ENCODE results near the gene TBC1D30.
"Not testable (repeated sequence)": the region's sequence is repeated elsewhere in the genome, so short reads cannot be mapped to it uniquely, and the experiment has no call there.

TBC1D30 gene, protein sequence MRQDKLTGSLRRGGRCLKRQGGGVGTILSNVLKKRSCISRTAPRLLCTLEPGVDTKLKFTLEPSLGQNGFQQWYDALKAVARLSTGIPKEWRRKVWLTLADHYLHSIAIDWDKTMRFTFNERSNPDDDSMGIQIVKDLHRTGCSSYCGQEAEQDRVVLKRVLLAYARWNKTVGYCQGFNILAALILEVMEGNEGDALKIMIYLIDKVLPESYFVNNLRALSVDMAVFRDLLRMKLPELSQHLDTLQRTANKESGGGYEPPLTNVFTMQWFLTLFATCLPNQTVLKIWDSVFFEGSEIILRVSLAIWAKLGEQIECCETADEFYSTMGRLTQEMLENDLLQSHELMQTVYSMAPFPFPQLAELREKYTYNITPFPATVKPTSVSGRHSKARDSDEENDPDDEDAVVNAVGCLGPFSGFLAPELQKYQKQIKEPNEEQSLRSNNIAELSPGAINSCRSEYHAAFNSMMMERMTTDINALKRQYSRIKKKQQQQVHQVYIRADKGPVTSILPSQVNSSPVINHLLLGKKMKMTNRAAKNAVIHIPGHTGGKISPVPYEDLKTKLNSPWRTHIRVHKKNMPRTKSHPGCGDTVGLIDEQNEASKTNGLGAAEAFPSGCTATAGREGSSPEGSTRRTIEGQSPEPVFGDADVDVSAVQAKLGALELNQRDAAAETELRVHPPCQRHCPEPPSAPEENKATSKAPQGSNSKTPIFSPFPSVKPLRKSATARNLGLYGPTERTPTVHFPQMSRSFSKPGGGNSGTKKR

DNA sequence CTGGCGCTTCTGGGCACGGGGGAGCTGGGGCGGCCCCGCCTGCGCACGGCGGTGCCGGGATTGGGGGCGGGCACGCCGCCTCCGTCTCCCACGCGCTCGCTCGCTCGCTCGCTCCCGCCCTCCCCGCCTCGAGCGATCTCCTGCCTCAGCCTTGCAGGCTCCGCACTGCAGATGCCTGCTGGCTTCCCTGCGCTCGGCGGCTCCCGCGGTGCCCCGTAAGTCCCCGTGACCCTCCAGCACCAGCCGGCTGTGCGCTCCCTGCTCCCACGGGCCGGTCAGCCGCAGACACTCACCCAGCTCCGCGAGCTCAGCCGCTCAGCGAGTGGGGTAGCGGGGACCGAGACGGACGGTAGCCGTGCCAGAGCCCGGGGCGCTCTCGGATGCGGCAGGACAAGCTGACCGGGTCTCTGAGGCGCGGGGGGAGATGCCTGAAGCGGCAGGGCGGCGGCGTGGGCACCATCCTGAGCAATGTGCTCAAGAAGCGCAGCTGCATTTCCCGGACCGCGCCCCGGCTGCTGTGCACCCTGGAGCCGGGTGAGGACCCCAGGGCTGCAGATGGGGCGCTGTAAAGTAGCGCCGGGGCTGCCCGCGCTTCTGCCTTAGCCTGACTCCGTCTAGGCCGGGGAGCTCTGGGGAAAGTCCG is at the start of gene TBC1D30:
TBC1D30 (plus strand) TSS at position 148 of the 643 bp plus-strand sequence; CDS start at position 381, 233 bp downstream.
- peak within 1 kb of the TSS; percentile 28; the same call in 1 of the 2 replicates for H3K27ac ChIP-seq (ENCODE audit: low read depth, low read length)
- no peaks in the 10 kb centered on the region for H4K20me1 ChIP-seq (ENCODE audit: low read depth, low read length)
- H3K9me2 ChIP-seq (replicated peaks; ENCODE audit: insufficient read depth, low read length): no peaks in the 10 kb centered on the region
- peak within 1 kb of the TSS; percentile 66 for H3K9ac ChIP-seq (ENCODE audit: low read length)
- H3K79me2 ChIP-seq (ENCODE audit: insufficient read depth, low read length): no peaks in the 10 kb centered on the region; the same call in 1 of the 2 replicates
- peak within 1 kb of the TSS; percentile 75 for H3K4me2 ChIP-seq (ENCODE audit: low read depth, low read length, poor library complexity, severe bottlenecking)
- no peak for TF ChIP-seq EZH2phosphoT487 (conservative IDR thresholded peaks at IDR 0.05; ENCODE audit: low read length)
- TF ChIP-seq, protein P1, sequence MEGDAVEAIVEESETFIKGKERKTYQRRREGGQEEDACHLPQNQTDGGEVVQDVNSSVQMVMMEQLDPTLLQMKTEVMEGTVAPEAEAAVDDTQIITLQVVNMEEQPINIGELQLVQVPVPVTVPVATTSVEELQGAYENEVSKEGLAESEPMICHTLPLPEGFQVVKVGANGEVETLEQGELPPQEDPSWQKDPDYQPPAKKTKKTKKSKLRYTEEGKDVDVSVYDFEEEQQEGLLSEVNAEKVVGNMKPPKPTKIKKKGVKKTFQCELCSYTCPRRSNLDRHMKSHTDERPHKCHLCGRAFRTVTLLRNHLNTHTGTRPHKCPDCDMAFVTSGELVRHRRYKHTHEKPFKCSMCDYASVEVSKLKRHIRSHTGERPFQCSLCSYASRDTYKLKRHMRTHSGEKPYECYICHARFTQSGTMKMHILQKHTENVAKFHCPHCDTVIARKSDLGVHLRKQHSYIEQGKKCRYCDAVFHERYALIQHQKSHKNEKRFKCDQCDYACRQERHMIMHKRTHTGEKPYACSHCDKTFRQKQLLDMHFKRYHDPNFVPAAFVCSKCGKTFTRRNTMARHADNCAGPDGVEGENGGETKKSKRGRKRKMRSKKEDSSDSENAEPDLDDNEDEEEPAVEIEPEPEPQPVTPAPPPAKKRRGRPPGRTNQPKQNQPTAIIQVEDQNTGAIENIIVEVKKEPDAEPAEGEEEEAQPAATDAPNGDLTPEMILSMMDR (IDR thresholded peaks at IDR 0.05; ENCODE audit: insufficient read depth, low read length, poor library complexity, severe bottlenecking): no peak
- no peaks in the 10 kb centered on the region for H3K9me3 ChIP-seq (ENCODE audit: insufficient read depth, low read length)
- H3K27me3 ChIP-seq (ENCODE audit: low read length): no peaks in the 10 kb centered on the region
- 0 out of 2 replicates have a peak, but pooled peaks cover under 1% of the 10 kb centered on the region for H3K36me3 ChIP-seq (ENCODE audit: low read length)
- H3K4me3 ChIP-seq (ENCODE audit: insufficient read depth, low read length, poor library complexity, severe bottlenecking): peak within 1 kb of the TSS; percentile 70
- H3F3A ChIP-seq (ENCODE audit: insufficient read depth): no peaks in the 10 kb centered on the region
- H2AFZ ChIP-seq (ENCODE audit: low read depth, low read length, severe bottlenecking): peak within 1 kb of the TSS; percentile 86

DNA sequence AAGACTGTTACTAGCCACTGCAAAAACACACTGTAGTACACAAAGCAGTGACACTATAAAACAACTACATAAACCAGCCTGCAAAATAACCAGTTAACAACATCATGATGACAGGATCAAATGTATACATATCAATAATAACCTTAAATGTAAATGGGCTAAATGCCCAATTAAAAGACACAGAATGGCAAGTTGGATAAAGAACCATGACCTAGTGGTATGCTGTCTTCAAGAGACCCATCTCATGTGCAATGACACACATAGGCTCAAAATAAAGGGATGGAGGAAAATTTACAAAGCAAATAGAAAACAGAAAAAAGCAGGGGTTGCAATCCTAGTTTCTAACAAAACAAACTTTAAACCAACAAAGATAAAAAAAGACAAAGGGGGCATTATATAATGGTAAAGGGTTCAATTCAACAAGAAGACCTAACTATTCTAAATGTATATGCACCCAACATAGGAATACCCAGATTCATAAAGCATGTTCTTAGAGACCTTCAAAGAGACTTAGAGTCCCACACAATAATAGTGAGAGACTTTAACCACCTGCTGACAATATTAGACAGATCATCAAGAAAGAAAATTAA is 49.2 kb upstream of the TBC1D30 start:
- not testable (repeated sequence) for H3F3A ChIP-seq (ENCODE audit: insufficient read depth); H3K79me2 ChIP-seq (ENCODE audit: insufficient read depth, low read length); H2AFZ ChIP-seq (ENCODE audit: low read depth, low read length, severe bottlenecking); H3K9me3 ChIP-seq (ENCODE audit: insufficient read depth, low read length); H3K36me3 ChIP-seq (ENCODE audit: low read length); H3K27ac ChIP-seq (ENCODE audit: low read depth, low read length); H3K27me3 ChIP-seq (ENCODE audit: low read length); H3K4me3 ChIP-seq (ENCODE audit: insufficient read depth, low read length, poor library complexity, severe bottlenecking); H3K9me2 ChIP-seq (replicated peaks; ENCODE audit: insufficient read depth, low read length); H4K20me1 ChIP-seq (ENCODE audit: low read depth, low read length); H3K4me2 ChIP-seq (ENCODE audit: low read depth, low read length, poor library complexity, severe bottlenecking); H3K9ac ChIP-seq (ENCODE audit: low read length)

DNA sequence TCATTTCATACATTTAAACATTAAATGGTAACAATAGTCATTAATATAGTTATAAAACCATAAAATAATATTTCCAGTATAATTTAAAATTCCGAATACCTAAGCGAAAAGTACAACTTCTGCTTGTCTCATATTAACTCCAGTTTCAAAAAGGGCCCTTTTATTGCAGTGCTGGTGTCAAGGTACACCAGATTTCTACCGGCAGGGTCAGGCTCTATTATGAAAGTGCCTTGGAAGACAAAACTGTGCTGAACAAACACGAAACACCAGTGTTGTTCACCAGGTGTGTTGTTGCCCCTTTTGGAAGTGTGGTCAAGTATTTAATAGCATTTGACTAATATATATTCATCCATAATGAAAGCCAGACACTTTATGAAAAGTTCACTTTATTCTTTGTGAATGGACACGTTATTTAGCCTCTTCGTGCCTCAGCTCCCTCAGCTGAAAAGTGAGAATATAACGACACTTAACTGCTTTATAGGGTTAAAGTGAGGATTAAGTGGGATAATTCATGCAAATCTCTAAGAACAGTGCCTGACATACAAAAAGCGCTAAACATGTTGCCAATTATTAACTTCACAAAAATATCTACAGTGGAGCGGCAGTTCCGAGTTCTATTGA is 45.0 kb upstream of the TBC1D30 start:
- Histone ChIP-seq H3K9ac (ENCODE audit: low read length) (no peak overlapping the region), H3K79me2 (ENCODE audit: insufficient read depth, low read length) (no peaks in the 10 kb centered on the region), H3K9me2 (replicated peaks; ENCODE audit: insufficient read depth, low read length) (no peaks in the 10 kb centered on the region), H3K36me3 (ENCODE audit: low read length) (no peaks in the 10 kb centered on the region), H3K27ac (ENCODE audit: low read depth, low read length) (no peak overlapping the region), H3K9me3 (ENCODE audit: insufficient read depth, low read length) (no peaks in the 10 kb centered on the region; the same call in 1 of the 2 replicates), H3K4me3 (ENCODE audit: insufficient read depth, low read length, poor library complexity, severe bottlenecking) (no peak overlapping the region), H4K20me1 (ENCODE audit: low read depth, low read length) (no peaks in the 10 kb centered on the region), H3K27me3 (ENCODE audit: low read length) (no peaks in the 10 kb centered on the region), H3F3A (ENCODE audit: insufficient read depth) (peaks cover 10% of the 10 kb centered on the region; the same call in 1 of the 2 replicates), H3K4me2 (ENCODE audit: low read depth, low read length, poor library complexity, severe bottlenecking) (no peak overlapping the region), H2AFZ (ENCODE audit: low read depth, low read length, severe bottlenecking) (no peak overlapping the region)
- TF ChIP-seq, protein P1 (IDR thresholded peaks at IDR 0.05; ENCODE audit: insufficient read depth, low read length, poor library complexity, severe bottlenecking): no peak
- TF ChIP-seq EZH2phosphoT487 (conservative IDR thresholded peaks at IDR 0.05; ENCODE audit: low read length): no peak

Measured in SU-DHL-6 (cell line).